Measurements from ENCODE around the gene AKT3. TPM values are rescaled to one million over a fixed set of nuclear protein-coding genes. Genes with fewer than 3 reads are reported as not detected.
"Not testable (repeated sequence)": the region's sequence is repeated elsewhere in the genome, so short reads cannot be mapped to it uniquely, and the experiment has no call there.

The AKT3 gene
- total and polyA plus RNA-seq, 3 experiments from 2014 or later = 4.3 to 49.6 (median 47.3) TPM

GRCh38 chr1:243841507-243841906, 8.5 kb downstream of the AKT3 start:
- Histone ChIP-seq H3K4me3 (ENCODE audit: low read length) (no peak overlapping the region), H3K27ac (ENCODE audit: low read depth, low read length) (no peak overlapping the region), H3K27me3 (ENCODE audit: insufficient read depth, low read length, poor library complexity, severe bottlenecking) (no peaks in the 10 kb centered on the region), H3K9me3 (ENCODE audit: low read length) (no peaks in the 10 kb centered on the region), H3K36me3 (ENCODE audit: insufficient read depth, low read length) (no peaks in the 10 kb centered on the region), H3K4me1 (ENCODE audit: insufficient read depth, low read length) (peaks cover 25% of the 10 kb centered on the region)
- DNase-seq = no peak
- H3K36me3 Mint-ChIP-seq = peaks cover 2 to 16% (median 6%) of the 10 kb centered on the region in 3 donors
- H3K4me3 Mint-ChIP-seq = peak overlapping the region in 4 of 7 donors; percentile 5 to 59 (median 21)
- ChIA-PET CTCF (no interaction called here), POLR2A (interaction anchor here (0.7 kb wide), 1 partner anchor 14 kb away, joined by 4 read pairs; no protein-coding TSS in a partner anchor)
- no peaks in the 10 kb centered on the region for H3K27me3 Mint-ChIP-seq
- peak overlapping the region; percentile 47 to 91 (median 84) for H3K27ac Mint-ChIP-seq
- peaks cover 58 to 86% (median 78%) of the 10 kb centered on the region in 3 donors for H3K4me1 Mint-ChIP-seq
- peaks cover under 1 to 5% (median 2%) of the 10 kb centered on the region in 5 donors for H3K9me3 Mint-ChIP-seq

- peaks cover 21% of the 10 kb centered on the region for H3K4me1 ChIP-seq (ENCODE audit: insufficient read depth, low read length)
- peaks cover 52 to 79% (median 75%) of the 10 kb centered on the region in 3 donors for H3K4me1 Mint-ChIP-seq
- DNase-seq = peak in 2 of 5 donors; percentile 41 to 48
- H3K4me3 Mint-ChIP-seq = peak overlapping the region; percentile 29 to 71 (median 60)
- ChIA-PET CTCF (interaction anchor here (1.1 kb wide), 1 partner anchor 16 kb away, joined by 3 read pairs; no protein-coding TSS in a partner anchor), POLR2A (interaction anchor here (0.6 to 1.9 kb wide), 4 partner anchors 11 to 297 kb away, joined by 3 to 18 read pairs (median 5); partner anchors contain the start of gene AKT3)
- no peaks in the 10 kb centered on the region for H3K36me3 ChIP-seq (ENCODE audit: insufficient read depth, low read length)
- no peak overlapping the region for H3K4me3 ChIP-seq (ENCODE audit: low read length)
- H3K27ac ChIP-seq (ENCODE audit: low read depth, low read length) = no peak overlapping the region
- no peaks in the 10 kb centered on the region for H3K9me3 ChIP-seq (ENCODE audit: low read length)
- H3K27me3 Mint-ChIP-seq = no peaks in the 10 kb centered on the region
- no peaks in the 10 kb centered on the region for H3K27me3 ChIP-seq (ENCODE audit: insufficient read depth, low read length, poor library complexity, severe bottlenecking)
- H3K36me3 Mint-ChIP-seq = peaks cover 16 to 39% (median 29%) of the 10 kb centered on the region in 3 donors
- peak overlapping the region; percentile 30 to 93 (median 86) for H3K27ac Mint-ChIP-seq
- peaks cover 11 to 21% (median 14%) of the 10 kb centered on the region in 5 donors for H3K9me3 Mint-ChIP-seq
Observed at GRCh38 chr1:243837907-243838535, 12.0 kb downstream of the AKT3 start.

- no peak overlapping the region for H3K27ac ChIP-seq (ENCODE audit: low read depth, low read length)
- no peaks in the 10 kb centered on the region for H3K36me3 ChIP-seq (ENCODE audit: insufficient read depth, low read length)
- POLR2A ChIA-PET = no interaction called here
- no peak overlapping the region for H3K4me3 ChIP-seq (ENCODE audit: low read length)
- H3K27ac Mint-ChIP-seq = peak overlapping the region in 1 of 8 donors; percentile 27
- H3K27me3 ChIP-seq (ENCODE audit: insufficient read depth, low read length, poor library complexity, severe bottlenecking) = no peaks in the 10 kb centered on the region
- no peaks in the 10 kb centered on the region for H3K27me3 Mint-ChIP-seq
- H3K4me1 ChIP-seq (ENCODE audit: insufficient read depth, low read length) = peaks cover 17% of the 10 kb centered on the region
- H3K4me3 Mint-ChIP-seq = no peak overlapping the region
- H3K4me1 Mint-ChIP-seq = peaks cover 45 to 78% (median 70%) of the 10 kb centered on the region in 3 donors
- DNase-seq = no peak
- CTCF ChIA-PET = no interaction called here
- peaks cover 19 to 36% (median 30%) of the 10 kb centered on the region in 3 donors for H3K36me3 Mint-ChIP-seq
- peaks cover 11 to 21% (median 14%) of the 10 kb centered on the region in 5 donors for H3K9me3 Mint-ChIP-seq
- no peaks in the 10 kb centered on the region for H3K9me3 ChIP-seq (ENCODE audit: low read length)
Observed at GRCh38 chr1:243834130-243834529, 15.9 kb downstream of the AKT3 start.

GRCh38 chr1:243831463-243831862, 18.6 kb downstream of the AKT3 start:
- CTCF ChIA-PET = no interaction called here
- peaks cover 10 to 16% (median 12%) of the 10 kb centered on the region in 5 donors for H3K9me3 Mint-ChIP-seq
- H3K4me1 ChIP-seq (ENCODE audit: insufficient read depth, low read length) = peaks cover 7% of the 10 kb centered on the region
- peaks cover 51 to 85% (median 74%) of the 10 kb centered on the region in 3 donors for H3K4me1 Mint-ChIP-seq
- no peaks in the 10 kb centered on the region for H3K27me3 Mint-ChIP-seq
- no peaks in the 10 kb centered on the region for H3K36me3 ChIP-seq (ENCODE audit: insufficient read depth, low read length)
- POLR2A ChIA-PET = interaction anchor here (0.8 kb wide), 1 partner anchor 244 kb away, joined by 4 read pairs; no protein-coding TSS in a partner anchor
- DNase-seq = no peak
- H3K36me3 Mint-ChIP-seq = peaks cover 17 to 43% (median 39%) of the 10 kb centered on the region in 3 donors
- H3K4me3 ChIP-seq (ENCODE audit: low read length) = no peak overlapping the region
- H3K4me3 Mint-ChIP-seq = no peak overlapping the region
- H3K9me3 ChIP-seq (ENCODE audit: low read length) = no peaks in the 10 kb centered on the region
- no peaks in the 10 kb centered on the region for H3K27me3 ChIP-seq (ENCODE audit: insufficient read depth, low read length, poor library complexity, severe bottlenecking)
- no peak overlapping the region for H3K27ac ChIP-seq (ENCODE audit: low read depth, low read length)
- H3K27ac Mint-ChIP-seq = peak overlapping the region in 1 of 8 donors; percentile 14

- Mint-ChIP-seq H3K4me3 (peak overlapping the region in 6 of 7 donors; percentile 15 to 77 (median 68)), H3K9me3 (peaks cover 2 to 12% (median 4%) of the 10 kb centered on the region in 5 donors), H3K27me3 (no peaks in the 10 kb centered on the region), H3K27ac (peak overlapping the region in 7 of 8 donors; percentile 32 to 83 (median 66)), H3K36me3 (peaks cover 19 to 51% (median 43%) of the 10 kb centered on the region in 3 donors), H3K4me1 (peaks cover 58 to 83% (median 75%) of the 10 kb centered on the region in 3 donors)
- H3K36me3 ChIP-seq (ENCODE audit: insufficient read depth, low read length) = no peaks in the 10 kb centered on the region
- H3K27ac ChIP-seq (ENCODE audit: low read depth, low read length) = no peak overlapping the region
- POLR2A ChIA-PET = interaction anchor here (1.1 kb wide), 1 partner anchor 15 kb away, joined by 4 read pairs; no protein-coding TSS in a partner anchor
- DNase-seq = no peak
- H3K27me3 ChIP-seq (ENCODE audit: insufficient read depth, low read length, poor library complexity, severe bottlenecking) = no peaks in the 10 kb centered on the region
- H3K4me1 ChIP-seq (ENCODE audit: insufficient read depth, low read length) = peaks cover 7% of the 10 kb centered on the region
- no peak overlapping the region for H3K4me3 ChIP-seq (ENCODE audit: low read length)
- H3K9me3 ChIP-seq (ENCODE audit: low read length) = no peaks in the 10 kb centered on the region
- CTCF ChIA-PET = no interaction called here
Observed at GRCh38 chr1:243827206-243827605, 22.8 kb downstream of the AKT3 start.

- H3K4me1 ChIP-seq (ENCODE audit: insufficient read depth, low read length); H3K9me3 ChIP-seq (ENCODE audit: low read length); DNase-seq; H3K27me3 Mint-ChIP-seq; CTCF ChIA-PET; H3K27me3 ChIP-seq (ENCODE audit: insufficient read depth, low read length, poor library complexity, severe bottlenecking); H3K4me3 Mint-ChIP-seq; H3K27ac ChIP-seq (ENCODE audit: low read depth, low read length); H3K4me3 ChIP-seq (ENCODE audit: low read length); H3K36me3 ChIP-seq (ENCODE audit: insufficient read depth, low read length); POLR2A ChIA-PET: not testable (repeated sequence)
- peaks cover 55 to 73% (median 72%) of the 10 kb centered on the region in 3 donors for H3K4me1 Mint-ChIP-seq
- peaks cover 36 to 73% (median 63%) of the 10 kb centered on the region in 3 donors for H3K36me3 Mint-ChIP-seq
- peaks cover 15 to 33% (median 25%) of the 10 kb centered on the region in 5 donors for H3K9me3 Mint-ChIP-seq
- H3K27ac Mint-ChIP-seq = peak overlapping the region in 1 of 8 donors; percentile 3
Observed at GRCh38 chr1:243824907-243825306, 25.1 kb downstream of the AKT3 start.

DNA sequence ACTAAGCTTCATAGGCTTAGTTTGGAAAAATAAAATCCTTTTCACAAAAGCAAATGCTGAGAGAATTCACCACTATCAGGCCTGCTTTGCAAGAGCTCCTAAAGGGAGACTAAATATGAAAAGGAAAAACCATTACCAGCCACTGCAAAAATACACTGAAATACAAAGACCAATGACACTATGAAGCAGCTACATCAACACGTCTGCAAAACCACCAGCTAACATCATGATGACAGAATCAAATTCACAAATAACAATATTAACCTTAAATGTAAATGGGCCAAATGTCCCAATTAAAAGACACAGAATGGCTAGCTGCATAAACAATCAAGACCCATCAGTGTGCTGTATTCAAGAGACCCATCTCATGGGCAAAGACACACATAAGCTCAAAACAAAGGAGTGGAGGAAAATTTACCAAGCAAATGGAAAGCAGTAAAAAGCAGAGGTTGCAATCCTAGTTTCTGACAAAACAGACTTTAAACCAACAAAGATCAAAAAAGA, 28.8 kb downstream of the AKT3 start:
- Mint-ChIP-seq H3K9me3 (peaks cover 15 to 35% (median 25%) of the 10 kb centered on the region in 5 donors), H3K36me3 (peaks cover 45 to 69% (median 65%) of the 10 kb centered on the region in 3 donors), H3K4me1 (peaks cover 38 to 50% (median 47%) of the 10 kb centered on the region in 3 donors), H3K27ac (no peak overlapping the region), H3K4me3 (no peak overlapping the region), H3K27me3 (no peaks in the 10 kb centered on the region)
- Histone ChIP-seq H3K9me3 (ENCODE audit: low read length) (no peaks in the 10 kb centered on the region), H3K36me3 (ENCODE audit: insufficient read depth, low read length) (no peaks in the 10 kb centered on the region), H3K27ac (ENCODE audit: low read depth, low read length) (no peak overlapping the region), H3K4me1 (ENCODE audit: insufficient read depth, low read length) (no peaks in the 10 kb centered on the region), H3K4me3 (ENCODE audit: low read length) (no peak overlapping the region), H3K27me3 (ENCODE audit: insufficient read depth, low read length, poor library complexity, severe bottlenecking) (no peaks in the 10 kb centered on the region)
- CTCF ChIA-PET = no interaction called here
- DNase-seq = no peak
- POLR2A ChIA-PET = interaction anchor here (0.8 kb wide), 1 partner anchor 17 kb away, joined by 3 read pairs; no protein-coding TSS in a partner anchor

DNA sequence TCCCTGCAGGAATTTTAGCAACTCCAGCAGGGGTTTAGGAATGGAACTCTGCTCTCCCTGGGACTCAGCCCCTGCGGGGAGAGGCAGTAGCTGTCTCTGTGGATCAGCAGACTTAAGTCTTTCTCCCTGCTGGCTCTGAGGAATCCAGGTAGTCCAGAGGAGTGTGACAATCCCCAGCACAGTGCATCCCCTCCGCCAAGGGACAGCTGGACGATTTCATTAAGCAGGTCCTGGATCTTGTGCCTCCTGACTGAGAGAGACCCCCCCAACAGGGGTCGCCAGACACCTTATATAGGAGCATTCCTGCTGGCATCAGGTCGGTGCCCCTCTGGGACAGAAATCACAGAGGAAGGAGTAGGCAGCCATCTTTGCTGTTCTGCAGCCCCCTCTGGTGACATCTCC, 30.6 kb downstream of the AKT3 start:
- ChIA-PET POLR2A (no interaction called here), CTCF (no interaction called here)
- no peak overlapping the region for H3K4me3 Mint-ChIP-seq
- Histone ChIP-seq H3K36me3 (ENCODE audit: insufficient read depth, low read length) (no peaks in the 10 kb centered on the region), H3K27ac (ENCODE audit: low read depth, low read length) (no peak overlapping the region), H3K9me3 (ENCODE audit: low read length) (peaks cover 6% of the 10 kb centered on the region), H3K4me1 (ENCODE audit: insufficient read depth, low read length) (no peaks in the 10 kb centered on the region), H3K27me3 (ENCODE audit: insufficient read depth, low read length, poor library complexity, severe bottlenecking) (no peaks in the 10 kb centered on the region), H3K4me3 (ENCODE audit: low read length) (no peak overlapping the region)
- no peak for DNase-seq
- no peaks in the 10 kb centered on the region for H3K27me3 Mint-ChIP-seq
- peaks cover 17 to 40% (median 35%) of the 10 kb centered on the region in 5 donors for H3K9me3 Mint-ChIP-seq
- H3K4me1 Mint-ChIP-seq = peaks cover 37 to 46% (median 45%) of the 10 kb centered on the region in 3 donors
- H3K27ac Mint-ChIP-seq = peak overlapping the region in 1 of 8 donors; percentile 47
- peaks cover 46 to 69% (median 68%) of the 10 kb centered on the region in 3 donors for H3K36me3 Mint-ChIP-seq

Data from CD8-positive, alpha-beta memory T cell (primary cell).